HG03460 (cell line): ENCODE results near the gene GLIS1.

Experiments
- ATAC-seq: cut with Tn5 transposase; IDR thresholded peaks from one replicate; pipeline ENCODE4 v1.9.1; 2021; ENCODE audit not compliant: unreplicated experiment

Gene GLIS1

GRCh38 chr1:53502641-53503432, 236.1 kb downstream of the GLIS1 start:
- ATAC-seq = no peak

DNA sequence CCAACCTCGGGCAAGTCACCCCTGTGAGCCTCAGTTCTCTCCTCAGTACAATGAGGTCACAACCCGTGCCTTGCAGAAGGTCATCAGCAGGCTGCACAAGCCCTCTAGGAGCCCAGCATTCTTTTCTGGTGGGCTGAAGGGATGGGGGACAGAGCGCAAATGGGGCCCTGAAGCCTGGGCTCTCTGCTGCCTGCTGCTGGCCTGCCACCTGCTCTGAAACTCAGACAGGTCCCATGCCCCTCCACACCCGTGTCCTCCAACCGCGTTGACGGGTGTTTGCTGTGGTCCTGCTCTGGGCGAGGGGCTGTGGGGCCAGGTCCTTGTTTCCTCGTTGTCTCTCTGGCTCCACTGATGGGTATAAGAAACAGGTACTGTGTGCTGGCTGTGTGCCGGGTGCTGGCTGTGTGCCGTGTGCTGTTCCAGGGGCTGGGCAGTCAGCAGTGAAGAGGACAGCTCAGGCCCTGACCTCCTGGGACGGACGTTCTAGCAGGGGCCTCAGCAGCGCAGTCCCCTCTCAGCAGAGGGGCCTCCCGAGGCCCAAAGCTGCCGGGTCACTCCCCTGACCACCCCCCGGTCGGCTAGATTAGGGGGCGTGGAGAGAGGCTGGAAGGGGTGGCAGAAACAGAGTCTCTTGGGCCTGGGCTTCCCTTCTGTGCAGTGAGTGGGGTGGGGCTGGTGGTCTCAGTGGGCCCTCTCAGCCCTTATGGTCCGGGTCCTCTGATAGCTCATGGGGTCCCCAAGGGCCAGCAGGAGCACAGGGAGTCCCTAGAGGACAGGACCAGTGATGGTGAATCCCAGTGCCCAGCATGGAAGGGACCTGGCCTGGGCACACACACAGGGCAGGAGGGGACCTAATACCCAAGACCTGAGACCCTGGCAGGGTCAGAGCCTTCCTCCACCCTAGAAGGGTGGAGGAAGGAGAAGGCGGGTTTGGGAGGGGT, 237.6 kb downstream of the GLIS1 start:
- ATAC-seq = no peak

DNA sequence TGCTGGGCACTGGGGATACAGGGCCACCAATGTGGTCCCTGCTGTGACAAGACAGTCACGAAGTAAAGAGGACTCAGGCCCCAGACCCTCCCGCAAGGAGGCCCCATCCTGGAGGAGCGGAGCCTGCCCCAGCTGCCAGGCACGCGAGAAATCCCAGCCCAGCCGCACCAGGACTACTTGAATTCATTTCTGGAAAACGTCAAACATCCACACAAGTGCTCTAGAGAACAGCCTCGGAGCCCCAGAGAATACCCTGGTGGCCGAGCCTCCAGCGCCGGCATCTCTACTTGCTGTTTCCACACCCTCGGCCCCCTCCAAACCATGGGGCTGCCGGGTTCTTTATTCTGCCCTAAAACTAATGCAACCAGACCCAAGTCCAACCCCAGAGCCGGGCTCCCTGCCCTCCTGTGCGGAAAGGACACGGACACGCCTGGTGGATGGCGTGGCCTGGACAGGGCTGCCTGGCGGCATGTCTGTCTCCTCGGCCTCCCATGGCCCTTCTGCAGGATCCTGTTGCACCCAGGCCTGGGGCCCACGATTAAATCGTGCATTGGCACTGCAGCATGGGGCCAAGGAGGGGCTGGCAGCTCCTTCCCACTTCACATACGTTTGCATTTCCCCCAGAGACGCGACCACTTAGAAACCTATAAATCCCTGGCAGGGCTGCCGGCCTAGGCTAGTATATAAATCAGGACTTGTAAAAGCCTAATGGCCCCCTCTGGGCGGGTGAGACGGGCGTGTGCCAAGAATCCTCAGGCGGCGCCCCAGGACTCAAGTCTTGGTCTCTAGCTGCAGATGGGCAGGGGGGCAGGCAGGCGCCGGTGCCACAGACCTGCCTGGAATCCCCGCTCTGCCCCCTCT, 238.5 kb downstream of the GLIS1 start:
- ATAC-seq = no peak

- no peak for ATAC-seq
These were observed 239.4 kb downstream of the GLIS1 start for GRCh38 chr1:53499257-53500203.

GRCh38 chr1:53498555-53499131, 240.3 kb downstream of the GLIS1 start:
- no peak for ATAC-seq

DNA sequence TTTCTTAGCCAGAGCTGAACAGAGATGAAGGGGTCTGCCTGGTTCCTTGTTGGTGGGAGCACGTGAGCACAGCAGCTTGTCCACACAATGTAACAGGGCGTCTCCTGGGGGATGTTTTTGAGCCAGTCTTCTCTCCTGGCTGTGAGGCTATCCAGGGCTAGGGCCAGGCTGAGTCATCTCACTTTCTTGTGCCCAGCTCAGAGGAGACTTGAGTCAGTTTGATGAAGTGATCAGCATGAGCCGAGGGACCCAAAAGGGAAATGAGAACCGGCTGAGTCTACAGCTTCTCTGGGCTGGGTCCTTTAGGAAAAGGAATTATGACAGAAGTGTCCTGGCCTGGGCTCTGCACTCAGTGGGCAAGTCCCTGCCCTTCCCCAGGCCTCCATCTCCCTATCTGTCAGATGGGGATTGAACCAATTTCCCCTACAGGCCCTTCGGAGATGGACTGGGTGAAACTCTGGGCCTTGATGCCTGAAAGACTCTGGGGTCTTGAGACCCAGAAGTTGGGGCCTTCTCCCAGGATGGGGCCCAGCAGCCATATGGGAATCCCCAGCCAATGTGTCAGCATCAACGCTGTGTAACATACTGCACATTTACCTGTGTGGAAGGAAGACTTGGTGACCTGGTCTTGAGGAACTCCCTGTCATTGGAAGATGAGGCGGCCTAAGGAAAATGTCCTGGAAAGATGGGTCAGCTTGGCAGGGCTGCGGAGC, 243.2 kb downstream of the GLIS1 start:
- ATAC-seq = no peak

DNA sequence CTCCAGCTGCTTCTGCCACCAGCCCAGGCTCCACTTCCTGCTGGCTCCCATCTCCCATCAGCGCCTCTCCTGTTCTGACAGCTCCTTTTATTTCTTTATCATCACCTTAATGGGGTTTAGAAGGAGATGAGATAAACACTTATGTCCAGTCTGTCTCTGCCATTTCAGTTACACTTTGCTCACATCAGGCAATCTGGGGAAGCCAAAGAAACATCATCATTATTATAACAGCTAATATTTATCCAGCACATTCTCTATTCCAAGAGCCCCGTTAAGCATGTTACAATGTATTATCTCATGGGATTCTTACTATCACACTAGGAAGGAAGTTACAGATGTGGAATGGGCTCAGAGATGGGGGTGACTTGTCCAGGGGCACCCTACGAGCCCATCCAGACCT, 248.6 kb downstream of the GLIS1 start:
- no peak for ATAC-seq

- ATAC-seq = no peak
These were observed 252.5 kb downstream of the GLIS1 start for GRCh38 chr1:53486395-53487026.

- no peak for ATAC-seq
These were observed 253.2 kb downstream of the GLIS1 start for GRCh38 chr1:53485478-53486394.

DNA sequence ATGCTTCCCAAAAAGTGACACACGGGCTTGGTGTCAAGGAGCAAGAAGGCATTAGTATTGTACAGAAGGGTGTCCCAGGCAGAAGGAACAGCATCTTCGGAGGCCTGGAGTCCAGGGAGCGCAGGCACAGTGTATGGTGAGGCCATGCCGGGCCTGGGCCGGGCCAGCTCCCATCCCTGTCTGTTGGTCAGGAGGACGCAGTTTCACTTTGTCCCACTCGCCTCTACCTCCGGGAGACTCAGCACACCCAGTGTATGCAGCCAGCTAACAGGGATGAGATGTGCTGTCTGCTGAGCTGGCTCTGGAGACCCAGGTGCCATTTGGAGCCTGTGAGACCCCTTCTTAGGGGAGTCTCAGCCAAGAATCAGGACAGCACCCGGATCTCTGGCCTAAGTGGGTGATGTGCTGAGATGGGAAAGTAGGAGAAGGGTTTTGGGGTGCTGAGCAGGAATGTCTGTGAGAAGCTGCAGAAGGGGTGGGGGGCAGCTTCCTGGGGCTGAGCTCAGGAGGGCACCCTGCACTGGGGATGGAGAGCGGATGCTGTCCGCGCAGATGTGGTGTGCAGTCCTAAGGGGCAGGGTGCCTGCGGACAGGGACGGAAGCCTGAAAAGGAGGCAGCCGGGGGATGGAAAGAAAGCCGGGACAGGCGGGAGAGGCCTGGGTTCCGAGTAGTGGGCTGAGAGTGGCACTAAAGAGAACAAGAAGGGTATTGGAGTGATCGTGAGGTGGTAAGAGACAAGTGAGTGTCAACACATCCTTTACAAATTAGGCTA, 254.1 kb downstream of the GLIS1 start:
- no peak for ATAC-seq

GRCh38 chr1:53483656-53484055, 255.3 kb downstream of the GLIS1 start:
- ATAC-seq = no peak

DNA sequence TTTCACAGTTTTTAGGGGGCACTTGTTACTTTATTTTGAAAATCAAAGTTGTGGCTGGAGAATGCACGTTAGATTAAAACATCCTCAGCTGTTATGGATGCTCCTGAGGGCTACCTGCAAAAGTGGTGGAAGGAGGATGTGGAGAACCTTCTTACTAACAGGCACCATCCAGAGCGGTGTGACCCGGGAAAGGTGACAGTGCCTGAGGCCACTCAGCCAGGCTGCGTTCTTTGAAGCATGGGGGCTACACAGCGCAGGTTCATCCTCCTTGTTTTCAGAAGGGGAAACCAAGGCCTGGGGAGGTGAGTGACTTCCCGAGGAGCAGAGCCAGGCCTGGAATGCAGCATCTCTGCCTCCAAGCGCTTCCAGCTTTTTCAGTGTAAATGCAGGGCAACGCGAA, 255.8 kb downstream of the GLIS1 start:
- no peak for ATAC-seq

DNA sequence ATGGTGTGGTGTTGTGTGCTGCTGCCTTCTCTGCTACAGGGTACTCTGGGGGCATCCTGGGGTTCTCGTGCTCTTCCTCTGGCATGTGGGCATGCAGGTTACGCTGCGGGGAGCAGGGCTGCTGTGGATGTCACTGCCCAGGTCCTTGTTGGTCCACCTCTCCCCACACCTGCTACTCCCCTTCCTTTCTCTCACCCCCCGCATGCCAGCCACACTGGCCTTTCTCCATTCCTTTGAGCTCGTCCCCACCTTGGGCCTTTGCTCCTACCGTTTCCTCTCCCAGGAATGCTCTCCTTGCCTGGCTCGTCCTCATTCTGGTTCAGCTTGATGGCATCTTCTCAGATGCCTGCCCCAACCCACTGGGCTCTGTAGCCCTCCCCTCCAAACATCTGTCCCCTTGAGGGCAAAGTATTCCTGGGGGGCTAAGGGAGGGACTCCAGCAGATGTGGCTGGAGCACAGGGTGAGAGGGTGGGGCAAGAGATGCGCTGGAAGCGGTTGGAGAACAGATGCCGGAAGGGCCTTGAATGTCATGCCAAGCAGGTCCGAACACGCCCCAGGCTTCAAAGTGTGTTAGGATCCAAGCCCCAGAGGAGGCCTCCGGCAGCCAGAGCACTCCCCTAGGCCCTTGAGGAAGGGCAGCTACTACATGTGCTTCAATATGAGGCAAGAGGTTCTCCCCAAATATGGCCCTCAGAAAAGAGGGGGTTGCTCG, 256.4 kb downstream of the GLIS1 start:
- ATAC-seq = no peak

DNA sequence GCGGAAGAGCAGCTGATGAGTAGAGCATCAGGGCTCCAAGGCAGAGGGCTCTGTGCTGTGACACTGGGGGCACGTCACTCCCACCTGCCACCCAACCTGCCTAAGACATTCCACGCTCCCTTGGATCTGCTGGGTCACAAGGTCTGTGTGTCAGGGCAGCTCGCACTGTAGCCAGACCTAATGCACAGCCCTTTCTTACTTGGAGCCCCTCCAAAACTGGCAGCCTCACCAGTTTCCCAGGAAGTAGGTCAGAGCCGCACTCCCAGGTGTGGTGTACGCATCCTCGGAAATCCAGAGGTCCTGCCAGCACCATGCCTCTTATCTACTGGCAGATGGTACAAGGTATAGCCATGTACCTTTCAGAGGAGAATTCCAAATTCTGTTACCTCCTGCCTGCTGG, 257.5 kb downstream of the GLIS1 start:
- ATAC-seq = no peak

DNA sequence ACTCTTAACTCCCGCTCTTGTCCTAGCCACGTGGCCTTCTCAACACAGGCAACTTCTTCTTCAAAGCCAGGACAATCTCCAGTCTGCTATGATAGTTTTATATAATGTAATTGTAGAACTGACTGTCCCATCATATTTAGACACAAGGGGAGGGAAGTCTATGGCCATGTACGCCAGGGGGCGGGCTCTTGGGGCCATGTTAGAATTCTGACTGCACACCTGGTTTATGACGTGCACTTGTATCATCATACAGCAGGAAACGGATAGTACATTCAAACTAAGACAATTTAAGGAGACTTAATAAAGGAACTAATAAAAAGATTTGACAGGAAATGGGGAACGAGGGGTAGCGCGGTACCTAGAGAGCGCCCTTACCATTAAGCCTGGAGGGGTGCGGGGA, 258.3 kb downstream of the GLIS1 start:
- ATAC-seq = no peak

- no peak for ATAC-seq
These were observed 260.5 kb downstream of the GLIS1 start for GRCh38 chr1:53478502-53478818.
